Naive B cell (primary cell): ENCODE measurements around the gene CAMK1D. TPM values are rescaled to one million over a fixed set of nuclear protein-coding genes. Genes with fewer than 3 reads are reported as not detected.

ENCODE experiments used
- ATAC-seq, 2 donors: fragments of 150-1000 bp; cut with Tn5 transposase; 2 replicates each; pipeline ENCODE4 v1.10.0; 2021; ENCODE audit warnings: low read depth in 2 of 2, mild to moderate bottlenecking in 2 of 2, moderate library complexity in 2 of 2
- DNase-seq: peaks from one replicate; pipeline ENCODE4 v3.0.0; 2022
- H3K27ac Mint-ChIP-seq, 6 donors: one replicate each; pipeline ENCODE4 v1.8.0; 2020 to 2022; ENCODE audit warnings: mild to moderate bottlenecking in 6 of 6, mixed read lengths in 6 of 6, moderate library complexity in 5 of 6, inconsistent platforms in 2 of 6
- H3K27me3 Mint-ChIP-seq, 3 donors: one replicate each; pipeline ENCODE4 v1.8.0; 2021 to 2022; ENCODE audit warnings: mixed read lengths in 3 of 3, mild to moderate bottlenecking in 1 of 3
- H3K36me3 Mint-ChIP-seq, 2 donors: one replicate each; pipeline ENCODE4 v1.8.0; 2020 to 2022; ENCODE audit warnings: mixed read lengths in 2 of 2, inconsistent platforms in 1 of 2, mild to moderate bottlenecking in 1 of 2
- H3K4me1 Mint-ChIP-seq, 3 donors: one replicate each; pipeline ENCODE4 v1.8.0; 2020 to 2022; ENCODE audit warnings: mixed read lengths in 3 of 3, inconsistent platforms in 1 of 3, mild to moderate bottlenecking in 1 of 3, moderate library complexity in 1 of 3
- H3K4me3 Mint-ChIP-seq, 8 donors: one replicate each; pipeline ENCODE4 v1.8.0; 2020 to 2022; ENCODE audit warnings: mild to moderate bottlenecking in 8 of 8, mixed read lengths in 8 of 8, moderate library complexity in 8 of 8, inconsistent platforms in 2 of 8
- H3K9me3 Mint-ChIP-seq, 7 donors: one replicate each; pipeline ENCODE4 v1.8.0; 2020 to 2022; ENCODE audit warnings: mixed read lengths in 7 of 7, mild to moderate bottlenecking in 5 of 7, inconsistent platforms in 2 of 7, moderate library complexity in 1 of 7
- polyA plus RNA-seq, 6 donors: library from polyadenylated mRNA; unstranded; fragments of 300-500 nt; fragmentation: Illumina TruSeq; gene quantifications; one replicate each; pipeline ENCODE4 v1.2.3, GENCODE V29; 2021; ENCODE audit warnings: low read depth in 6 of 6

CAMK1D gene
- polyA plus RNA-seq, 6 donors from 2014 or later = 12.2 to 54.1 (median 35.6) TPM

GRCh38 chr10:12649012-12649584 is 299.8 kb downstream of the CAMK1D start:
- DNase-seq (no peak), ATAC-seq (no peak)
- Mint-ChIP-seq H3K4me1 (peaks cover 12 to 19% (median 16%) of the 10 kb centered on the region in 3 donors), H3K4me3 (no peak overlapping the region), H3K27ac (peak overlapping the region in 3 of 6 donors; percentile 24 to 74 (median 65)), H3K36me3 (peaks cover 12 to 14% of the 10 kb centered on the region in 2 donors), H3K9me3 (peaks cover 0 to 9% (median 4%) of the 10 kb centered on the region in 7 donors), H3K27me3 (no peaks in the 10 kb centered on the region)

GRCh38 chr10:12650122-12650521 is 300.8 kb downstream of the CAMK1D start:
- no peak overlapping the region for H3K4me3 Mint-ChIP-seq
- peaks cover 14 to 15% of the 10 kb centered on the region in 2 donors for H3K36me3 Mint-ChIP-seq
- DNase-seq (no peak), ATAC-seq (no peak)
- H3K27me3 Mint-ChIP-seq = no peaks in the 10 kb centered on the region
- H3K4me1 Mint-ChIP-seq = peaks cover 6 to 17% (median 11%) of the 10 kb centered on the region in 3 donors
- peak overlapping the region in 4 of 6 donors; percentile 59 to 91 (median 67) for H3K27ac Mint-ChIP-seq
- peaks cover 0 to 14% (median 5%) of the 10 kb centered on the region in 7 donors for H3K9me3 Mint-ChIP-seq

GRCh38 chr10:12650538-12651298 is 301.4 kb downstream of the CAMK1D start:
- Mint-ChIP-seq H3K27ac (peak overlapping the region in 3 of 6 donors; percentile 18 to 59 (median 42)), H3K27me3 (no peaks in the 10 kb centered on the region), H3K36me3 (peaks cover 14 to 15% of the 10 kb centered on the region in 2 donors), H3K4me1 (peaks cover 7 to 20% (median 13%) of the 10 kb centered on the region in 3 donors), H3K9me3 (peaks cover 0 to 14% (median 5%) of the 10 kb centered on the region in 7 donors), H3K4me3 (no peak overlapping the region)
- DNase-seq = no peak
- ATAC-seq = no peak

- Mint-ChIP-seq H3K27me3 (no peaks in the 10 kb centered on the region), H3K4me3 (peak overlapping the region in 1 of 8 donors; percentile 42), H3K9me3 (peaks cover 0 to 14% (median 5%) of the 10 kb centered on the region in 7 donors), H3K36me3 (peaks cover 7 to 11% of the 10 kb centered on the region in 2 donors), H3K4me1 (peaks cover 17 to 30% (median 20%) of the 10 kb centered on the region in 3 donors), H3K27ac (peak overlapping the region in 4 of 6 donors; percentile 33 to 94 (median 54))
- ATAC-seq (peak in 1 of 2 donors; percentile 37), DNase-seq (no peak)
These were observed 306.6 kb downstream of the CAMK1D start for GRCh38 chr10:12655940-12656339.

- H3K9me3 Mint-ChIP-seq = peaks cover 0 to 14% (median 5%) of the 10 kb centered on the region in 7 donors
- H3K4me3 Mint-ChIP-seq = no peak overlapping the region
- ATAC-seq = peak; percentile 70 to 74
- no peaks in the 10 kb centered on the region for H3K27me3 Mint-ChIP-seq
- H3K4me1 Mint-ChIP-seq = peaks cover 20 to 32% (median 21%) of the 10 kb centered on the region in 3 donors
- H3K36me3 Mint-ChIP-seq = peaks cover 7 to 11% of the 10 kb centered on the region in 2 donors
- peak; percentile 40 for DNase-seq
- H3K27ac Mint-ChIP-seq = peak overlapping the region in 2 of 6 donors; percentile 49 to 59
These were observed 307.3 kb downstream of the CAMK1D start for GRCh38 chr10:12656518-12657142.

- peak overlapping the region in 1 of 6 donors; percentile 69 for H3K27ac Mint-ChIP-seq
- no peak overlapping the region for H3K4me3 Mint-ChIP-seq
- peaks cover 0 to 14% (median 5%) of the 10 kb centered on the region in 7 donors for H3K9me3 Mint-ChIP-seq
- peaks cover 20 to 32% (median 26%) of the 10 kb centered on the region in 3 donors for H3K4me1 Mint-ChIP-seq
- no peaks in the 10 kb centered on the region for H3K27me3 Mint-ChIP-seq
- ATAC-seq (no peak), DNase-seq (no peak)
- peaks cover 7 to 11% of the 10 kb centered on the region in 2 donors for H3K36me3 Mint-ChIP-seq
These were observed 308.1 kb downstream of the CAMK1D start for GRCh38 chr10:12657489-12657888.

GRCh38 chr10:12658526-12658925 is 309.2 kb downstream of the CAMK1D start:
- Mint-ChIP-seq H3K27ac (peak overlapping the region in 4 of 6 donors; percentile 6 to 69 (median 52)), H3K9me3 (peaks cover 0 to 12% (median 5%) of the 10 kb centered on the region in 7 donors), H3K4me1 (peaks cover 24 to 35% (median 26%) of the 10 kb centered on the region in 3 donors), H3K36me3 (peaks cover 5 to 9% of the 10 kb centered on the region in 2 donors), H3K27me3 (no peaks in the 10 kb centered on the region), H3K4me3 (no peak overlapping the region)
- ATAC-seq (no peak), DNase-seq (no peak)

- H3K9me3 Mint-ChIP-seq = peaks cover 0 to 2% (median 0%) of the 10 kb centered on the region in 7 donors
- ATAC-seq (no peak), DNase-seq (no peak)
- no peaks in the 10 kb centered on the region for H3K36me3 Mint-ChIP-seq
- no peaks in the 10 kb centered on the region for H3K27me3 Mint-ChIP-seq
- peak overlapping the region in 2 of 6 donors; percentile 13 to 26 for H3K27ac Mint-ChIP-seq
- peaks cover 24 to 38% (median 26%) of the 10 kb centered on the region in 3 donors for H3K4me1 Mint-ChIP-seq
- no peak overlapping the region for H3K4me3 Mint-ChIP-seq
These were observed 310.4 kb downstream of the CAMK1D start for GRCh38 chr10:12659706-12660105.

GRCh38 chr10:12660812-12661211 is 311.5 kb downstream of the CAMK1D start:
- DNase-seq = no peak
- Mint-ChIP-seq H3K27me3 (no peaks in the 10 kb centered on the region), H3K27ac (no peak overlapping the region), H3K4me3 (no peak overlapping the region), H3K9me3 (no peaks in the 10 kb centered on the region), H3K4me1 (peaks cover 13 to 42% (median 23%) of the 10 kb centered on the region in 3 donors), H3K36me3 (no peaks in the 10 kb centered on the region)
- no peak for ATAC-seq

- Mint-ChIP-seq H3K9me3 (no peaks in the 10 kb centered on the region), H3K4me1 (peaks cover 4 to 35% (median 23%) of the 10 kb centered on the region in 3 donors), H3K36me3 (peaks cover 0 to 4% of the 10 kb centered on the region in 2 donors), H3K27me3 (no peaks in the 10 kb centered on the region), H3K27ac (no peak overlapping the region), H3K4me3 (no peak overlapping the region)
- DNase-seq = no peak
- ATAC-seq = no peak
These were observed 312.3 kb downstream of the CAMK1D start for GRCh38 chr10:12661671-12662070.

GRCh38 chr10:12663863-12664262 is 314.5 kb downstream of the CAMK1D start:
- H3K27me3 Mint-ChIP-seq = no peaks in the 10 kb centered on the region
- H3K4me3 Mint-ChIP-seq = no peak overlapping the region
- no peaks in the 10 kb centered on the region for H3K9me3 Mint-ChIP-seq
- DNase-seq (no peak), ATAC-seq (no peak)
- H3K36me3 Mint-ChIP-seq = peaks cover 5 to 8% of the 10 kb centered on the region in 2 donors
- H3K4me1 Mint-ChIP-seq = peaks cover 4 to 22% (median 14%) of the 10 kb centered on the region in 3 donors
- no peak overlapping the region for H3K27ac Mint-ChIP-seq

GRCh38 chr10:12665501-12665900 is 316.2 kb downstream of the CAMK1D start:
- peaks cover 5 to 15% of the 10 kb centered on the region in 2 donors for H3K36me3 Mint-ChIP-seq
- ATAC-seq = no peak
- H3K27me3 Mint-ChIP-seq = no peaks in the 10 kb centered on the region
- peaks cover 0 to 8% (median 0%) of the 10 kb centered on the region in 7 donors for H3K9me3 Mint-ChIP-seq
- H3K4me1 Mint-ChIP-seq = peaks cover 4 to 19% (median 12%) of the 10 kb centered on the region in 3 donors
- no peak for DNase-seq
- H3K27ac Mint-ChIP-seq = no peak overlapping the region
- no peak overlapping the region for H3K4me3 Mint-ChIP-seq

GRCh38 chr10:12667052-12667451 is 317.7 kb downstream of the CAMK1D start:
- H3K4me3 Mint-ChIP-seq = no peak overlapping the region
- ATAC-seq = no peak
- peaks cover 12 to 20% of the 10 kb centered on the region in 2 donors for H3K36me3 Mint-ChIP-seq
- H3K4me1 Mint-ChIP-seq = peaks cover under 1 to 21% (median 4%) of the 10 kb centered on the region in 3 donors
- peaks cover 0 to 8% (median 2%) of the 10 kb centered on the region in 7 donors for H3K9me3 Mint-ChIP-seq
- no peaks in the 10 kb centered on the region for H3K27me3 Mint-ChIP-seq
- no peak for DNase-seq
- peak overlapping the region in 1 of 6 donors; percentile 42 for H3K27ac Mint-ChIP-seq
